Fibroblast of lung (primary cell): ENCODE results near the gene ARHGEF12. TPM values are rescaled to one million over a fixed set of nuclear protein-coding genes. Genes with fewer than 3 reads are reported as not detected.

ENCODE experiments used
- DNase-seq, 2 donors: peaks; one replicate each; pipeline versions ENCODE4 v3.0.0 to v3.0.0-alpha.2; 2010; ENCODE audit warnings: low read depth in 2 of 2
- H2AFZ ChIP-seq: 2 replicates; pipeline ENCODE4 v1.5.1; 2012; ENCODE audit warnings: low read length, control low read depth, inconsistent platforms
- H3K27ac ChIP-seq: 2 replicates; pipeline ENCODE4 v1.5.1; 2011; ENCODE audit warnings: low read length, control low read depth; ENCODE audit not compliant: insufficient read depth
- H3K27me3 ChIP-seq: 2 replicates; pipeline ENCODE4 v1.5.1; 2011; ENCODE audit warnings: mild to moderate bottlenecking, low read length; ENCODE audit not compliant: control insufficient read depth, insufficient read depth
- H3K36me3 ChIP-seq: 2 replicates; pipeline ENCODE4 v1.5.1; 2011; ENCODE audit warnings: low read length; ENCODE audit not compliant: control insufficient read depth, insufficient read depth
- H3K4me1 ChIP-seq: 2 replicates; pipeline ENCODE4 v1.5.1; 2011; ENCODE audit warnings: low read length; ENCODE audit not compliant: control insufficient read depth, insufficient read depth; ENCODE audit errors: extremely low read depth
- H3K4me2 ChIP-seq: 2 replicates; pipeline ENCODE4 v1.5.1; 2011; ENCODE audit warnings: low read length, control low read depth; ENCODE audit not compliant: insufficient read depth; ENCODE audit errors: extremely low read depth
- H3K4me3 ChIP-seq, 4 experiments: fragments of 200-600 bp in 1 of 4; sonication (generic) in 1 of 4; replicated peaks in 1 of 4; 2 replicates each; pipeline ENCODE4 v1.5.1; 2011 to 2016; ENCODE audit warnings: low read length in 4 of 4, low read depth in 3 of 4, mild to moderate bottlenecking in 3 of 4, control low read depth in 2 of 4, inconsistent platforms in 1 of 4, mixed read lengths in 1 of 4; ENCODE audit not compliant: insufficient read depth in 1 of 4; ENCODE audit errors: control extremely low read depth in 1 of 4
- H3K79me2 ChIP-seq: 2 replicates; pipeline ENCODE4 v1.5.1; 2012; ENCODE audit warnings: mild to moderate bottlenecking, low read length, inconsistent platforms; ENCODE audit not compliant: control insufficient read depth, insufficient read depth
- H3K9ac ChIP-seq: 2 replicates; pipeline ENCODE4 v1.5.1; 2011; ENCODE audit warnings: mild to moderate bottlenecking, low read length, control low read depth; ENCODE audit not compliant: insufficient read depth
- H3K9me3 ChIP-seq: 2 replicates; pipeline ENCODE4 v1.5.1; 2012; ENCODE audit warnings: low read depth, low read length; ENCODE audit not compliant: control insufficient read depth, insufficient read depth
- H4K20me1 ChIP-seq: 2 replicates; pipeline ENCODE4 v1.5.1; 2011; ENCODE audit warnings: low read length; ENCODE audit not compliant: control insufficient read depth, insufficient read depth; ENCODE audit errors: extremely low read depth
- EZH2 ChIP-seq: IDR thresholded peaks from 2 replicates; pipeline ENCODE4 v1.5.1; 2012; ENCODE audit warnings: low read length, control low read depth, mild to moderate bottlenecking; ENCODE audit errors: missing control alignments
- polyA plus RNA-seq, 2 donors: library from polyadenylated mRNA; depleted of rRNA in 1 of 2; stranded (reverse) in 1 of 2; unstranded in 1 of 2; fragments of >200 nt; gene quantifications; 2 replicates each; pipeline ENCODE4 v1.2.1, GENCODE V29; 2011 to 2012; ENCODE audit warnings: missing spikeins in 1 of 2
- total RNA-seq: library from RNA; depleted of rRNA; stranded (reverse); fragments of >200 nt; gene quantifications from 2 replicates; pipeline ENCODE4 v1.2.1, GENCODE V29; 2014
- TF ChIP-seq, protein P1 (sequence below), 2 donors: IDR thresholded peaks in 1 of 2; conservative IDR thresholded peaks in 1 of 2; 1 replicate in 1 of 2; 2 replicates in 1 of 2; pipeline ENCODE4 v1.5.1; 2011 to 2012; ENCODE audit warnings: low read length in 2 of 2, control low read depth in 1 of 2, inconsistent platforms in 1 of 2, low read depth in 1 of 2, mild to moderate bottlenecking in 1 of 2

ARHGEF12 gene
- total and polyA plus RNA-seq, 2 donors (not counting 1 experiment from before 2014, with no cell fraction given), result 63.1 to 141 TPM

DNA sequence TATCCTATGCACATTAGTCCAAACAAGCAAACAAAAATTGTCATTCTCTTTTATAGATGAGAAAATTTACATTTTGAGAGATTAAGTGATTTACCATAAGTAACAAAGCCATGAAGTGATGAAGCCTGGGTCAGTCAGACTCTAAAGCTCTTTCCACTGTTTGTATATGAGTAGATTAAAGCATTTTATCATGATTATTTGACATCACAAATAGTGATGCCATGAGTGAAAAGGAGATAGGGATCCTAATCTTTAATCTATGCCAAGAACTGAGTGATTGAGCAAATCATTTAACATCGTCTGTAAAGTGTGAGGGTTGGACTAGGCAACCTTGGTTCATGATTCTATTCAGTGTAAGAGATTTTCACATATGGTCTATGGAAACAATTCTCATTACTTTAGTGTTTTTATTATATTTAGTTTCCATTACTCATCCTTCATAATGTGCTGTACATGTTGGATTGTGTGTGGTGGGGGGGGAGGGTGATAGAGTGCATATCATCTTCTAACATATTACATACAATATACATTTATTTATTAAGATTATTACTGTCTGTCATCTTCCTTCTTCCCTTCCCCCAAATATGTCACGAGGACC lies 50.7 kb downstream of the ARHGEF12 start:
- DNase-seq, result no peak
- peaks cover 2% of the 10 kb centered on the region for H3K4me1 ChIP-seq
- H3K4me3 ChIP-seq, result no peak overlapping the region
- TF ChIP-seq EZH2, result no peak
- TF ChIP-seq, protein P1, sequence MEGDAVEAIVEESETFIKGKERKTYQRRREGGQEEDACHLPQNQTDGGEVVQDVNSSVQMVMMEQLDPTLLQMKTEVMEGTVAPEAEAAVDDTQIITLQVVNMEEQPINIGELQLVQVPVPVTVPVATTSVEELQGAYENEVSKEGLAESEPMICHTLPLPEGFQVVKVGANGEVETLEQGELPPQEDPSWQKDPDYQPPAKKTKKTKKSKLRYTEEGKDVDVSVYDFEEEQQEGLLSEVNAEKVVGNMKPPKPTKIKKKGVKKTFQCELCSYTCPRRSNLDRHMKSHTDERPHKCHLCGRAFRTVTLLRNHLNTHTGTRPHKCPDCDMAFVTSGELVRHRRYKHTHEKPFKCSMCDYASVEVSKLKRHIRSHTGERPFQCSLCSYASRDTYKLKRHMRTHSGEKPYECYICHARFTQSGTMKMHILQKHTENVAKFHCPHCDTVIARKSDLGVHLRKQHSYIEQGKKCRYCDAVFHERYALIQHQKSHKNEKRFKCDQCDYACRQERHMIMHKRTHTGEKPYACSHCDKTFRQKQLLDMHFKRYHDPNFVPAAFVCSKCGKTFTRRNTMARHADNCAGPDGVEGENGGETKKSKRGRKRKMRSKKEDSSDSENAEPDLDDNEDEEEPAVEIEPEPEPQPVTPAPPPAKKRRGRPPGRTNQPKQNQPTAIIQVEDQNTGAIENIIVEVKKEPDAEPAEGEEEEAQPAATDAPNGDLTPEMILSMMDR (conservative IDR thresholded peaks at IDR 0.05 in 1 of 2, IDR thresholded peaks at IDR 0.05 in 1 of 2; ENCODE audit: low read depth in 1 of 2, low read length in 2 of 2), result no peak
- no peaks in the 10 kb centered on the region for H4K20me1 ChIP-seq
- H3K4me2 ChIP-seq, result no peak overlapping the region
- H3K27me3 ChIP-seq, result no peaks in the 10 kb centered on the region
- H3K79me2 ChIP-seq, result peaks cover 86% of the 10 kb centered on the region
- H3K9ac ChIP-seq, result no peak overlapping the region
- H2AFZ ChIP-seq, result no peak overlapping the region
- no peaks in the 10 kb centered on the region for H3K9me3 ChIP-seq
- no peak overlapping the region for H3K27ac ChIP-seq
- no peaks in the 10 kb centered on the region for H3K36me3 ChIP-seq

DNA sequence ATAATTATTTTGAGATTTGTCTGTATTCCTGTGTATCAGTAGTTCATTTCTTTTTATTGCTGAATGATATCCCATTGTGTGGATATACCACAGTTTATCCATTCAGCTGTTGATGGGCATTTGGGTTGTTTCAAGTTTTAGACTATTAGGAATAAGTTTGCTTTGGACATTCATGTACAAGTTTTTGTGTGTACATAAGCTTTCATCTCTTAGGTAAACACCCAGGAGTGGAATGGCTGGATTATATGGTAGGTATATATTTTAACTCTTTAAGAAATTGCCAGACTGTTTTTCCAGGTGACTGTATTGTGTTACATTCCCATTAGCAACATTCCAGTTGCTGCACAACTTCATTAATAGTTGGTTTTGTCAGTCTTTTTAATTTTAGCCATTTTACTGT lies 52.0 kb downstream of the ARHGEF12 start:
- no peaks in the 10 kb centered on the region for H4K20me1 ChIP-seq

GRCh38 chr11:120389693-120390584 lies 53.7 kb downstream of the ARHGEF12 start:
- Histone ChIP-seq H2AFZ (no peak overlapping the region), H3K4me1 (peaks cover 5% of the 10 kb centered on the region), H3K4me2 (no peak overlapping the region), H3K9ac (no peak overlapping the region), H3K9me3 (no peaks in the 10 kb centered on the region), H4K20me1 (no peaks in the 10 kb centered on the region), H3K4me3 (no peak overlapping the region), H3K36me3 (no peaks in the 10 kb centered on the region), H3K27ac (no peak overlapping the region), H3K27me3 (no peaks in the 10 kb centered on the region), H3K79me2 (peaks cover 69% of the 10 kb centered on the region)
- no peak for TF ChIP-seq EZH2
- TF ChIP-seq, protein P1 (conservative IDR thresholded peaks at IDR 0.05 in 1 of 2, IDR thresholded peaks at IDR 0.05 in 1 of 2; ENCODE audit: low read depth in 1 of 2, low read length in 2 of 2), result no peak
- no peak for DNase-seq

More for the DNA sequence above, 52.0 kb downstream of the ARHGEF12 start:
- H3K4me2 ChIP-seq, result no peak overlapping the region
- H3K79me2 ChIP-seq, result peaks cover 85% of the 10 kb centered on the region
- TF ChIP-seq, protein P1 (conservative IDR thresholded peaks at IDR 0.05 in 1 of 2, IDR thresholded peaks at IDR 0.05 in 1 of 2; ENCODE audit: low read depth in 1 of 2, low read length in 2 of 2), result no peak
- no peak for TF ChIP-seq EZH2
- H3K36me3 ChIP-seq, result no peaks in the 10 kb centered on the region
- H3K4me3 ChIP-seq, result no peak overlapping the region
- H3K27ac ChIP-seq, result no peak overlapping the region
- H3K27me3 ChIP-seq, result no peaks in the 10 kb centered on the region
- no peak overlapping the region for H3K9ac ChIP-seq
- H2AFZ ChIP-seq, result no peak overlapping the region
- no peak for DNase-seq
- H3K9me3 ChIP-seq, result no peaks in the 10 kb centered on the region
- H3K4me1 ChIP-seq, result peaks cover 5% of the 10 kb centered on the region
